ENCODE measurements around the gene ACIN1.
A peak's percentile ranks its signal among the peaks of the same experiment; 100 is the strongest.
"Not testable (repeated sequence)": the region's sequence is repeated elsewhere in the genome, so short reads cannot be mapped to it uniquely, and the experiment has no call there.

ACIN1 gene

DNA sequence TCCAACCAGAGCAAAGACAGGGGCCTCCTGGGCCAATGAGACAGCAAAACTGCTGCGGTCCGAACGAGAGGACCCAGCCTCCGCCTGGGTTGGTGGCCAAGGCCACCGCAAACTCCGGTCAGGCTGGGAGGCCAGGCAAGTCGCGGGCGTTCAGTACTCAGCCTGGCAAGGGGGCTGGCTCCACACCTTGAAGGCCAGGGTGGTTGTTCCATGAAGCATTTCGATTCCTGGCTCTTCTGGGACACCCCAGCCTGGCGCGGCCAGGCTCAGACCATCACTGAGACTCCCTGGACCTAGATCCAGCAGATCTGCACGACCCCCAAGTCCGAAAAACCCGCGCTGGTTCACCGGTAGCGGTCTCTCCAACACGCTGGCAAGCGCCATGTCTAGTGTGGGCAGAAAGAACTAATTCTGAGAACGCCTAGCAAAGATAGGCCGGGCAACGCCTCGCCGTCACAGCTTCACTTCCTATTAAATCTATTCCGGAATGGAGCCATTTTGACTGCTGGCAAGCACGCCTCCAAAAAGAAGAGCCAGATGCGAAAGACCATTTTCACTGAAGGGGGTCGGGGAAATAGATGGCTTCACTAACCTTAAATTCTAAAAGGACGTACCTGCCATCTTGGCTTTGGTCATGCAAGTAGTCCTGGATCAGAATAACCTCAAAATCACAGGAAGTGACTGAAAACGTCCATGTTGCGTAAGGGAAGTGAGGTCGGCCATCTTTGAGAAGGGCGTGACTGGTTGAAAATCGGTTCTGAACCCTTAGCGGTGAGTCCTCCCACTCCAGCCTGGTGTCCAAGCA, 60.2 kb downstream of the ACIN1 start, which contains the start of gene PSMB5:
Gene PSMB5, minus strand, starts transcription at position 403 of the 805 bp plus-strand sequence. Its CDS starts 19 bp downstream, at position 384.
- no peak for DNase-seq

DNA sequence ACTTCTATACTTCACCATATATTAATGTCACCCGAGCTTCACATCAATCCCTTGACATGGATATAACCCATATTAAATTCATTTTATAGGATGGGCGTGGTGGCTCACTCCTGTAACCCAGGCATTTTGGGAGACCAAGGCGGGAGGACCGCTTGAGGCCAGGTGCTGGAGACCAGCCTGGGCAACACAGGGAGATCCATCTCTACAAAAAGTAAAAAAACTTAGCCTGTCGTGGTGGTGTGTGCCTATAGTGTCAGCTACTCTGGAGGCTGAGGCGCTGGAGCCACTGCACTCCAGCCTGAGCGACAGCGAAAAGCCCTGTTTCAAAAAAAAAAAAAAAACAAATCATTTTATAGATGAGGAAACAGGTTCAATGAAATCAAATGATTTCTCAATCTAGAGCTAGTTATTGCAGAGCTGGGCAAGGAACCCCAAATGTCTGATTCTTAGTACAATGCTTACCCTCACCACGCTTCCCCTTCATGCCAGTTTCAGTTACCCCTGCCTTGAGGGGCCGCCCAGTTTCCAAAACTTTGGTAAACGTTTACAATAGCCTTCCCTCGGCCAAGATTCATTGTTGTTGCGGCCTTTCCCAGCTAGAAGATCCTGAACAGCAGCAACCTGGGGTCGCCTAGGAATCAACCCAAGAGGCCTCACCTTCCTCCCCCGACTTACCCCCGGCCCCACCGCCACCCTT, 61.0 kb downstream of the ACIN1 start:
- no peak for DNase-seq

GRCh38 chr14:23033251-23033727, 61.6 kb downstream of the ACIN1 start:
- no peak for DNase-seq

DNA sequence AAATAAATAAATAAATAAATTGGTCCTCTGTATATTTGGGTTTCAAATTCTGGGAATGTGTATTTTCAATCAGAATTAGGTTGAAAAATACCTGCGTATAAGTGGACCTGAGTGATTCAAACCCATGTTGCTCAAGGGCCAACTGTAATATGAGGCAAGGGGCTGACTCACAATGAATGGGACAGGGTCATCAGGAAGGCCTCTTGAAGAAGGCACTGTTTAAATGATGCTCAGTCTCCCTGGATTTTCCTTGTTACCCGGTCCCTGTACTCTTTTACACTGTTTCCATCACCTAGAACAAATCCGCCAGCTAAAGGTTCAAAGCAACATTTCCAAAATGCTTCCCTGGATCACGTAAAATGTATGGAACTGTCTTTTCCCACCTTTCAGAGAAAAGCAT, 64.0 kb downstream of the ACIN1 start:
- DNase-seq: no peak

GRCh38 chr14:23028799-23029198, 66.1 kb downstream of the ACIN1 start:
- no peak for DNase-seq

GRCh38 chr14:23025151-23025814, 69.7 kb downstream of the ACIN1 start:
- no peak for DNase-seq

DNA sequence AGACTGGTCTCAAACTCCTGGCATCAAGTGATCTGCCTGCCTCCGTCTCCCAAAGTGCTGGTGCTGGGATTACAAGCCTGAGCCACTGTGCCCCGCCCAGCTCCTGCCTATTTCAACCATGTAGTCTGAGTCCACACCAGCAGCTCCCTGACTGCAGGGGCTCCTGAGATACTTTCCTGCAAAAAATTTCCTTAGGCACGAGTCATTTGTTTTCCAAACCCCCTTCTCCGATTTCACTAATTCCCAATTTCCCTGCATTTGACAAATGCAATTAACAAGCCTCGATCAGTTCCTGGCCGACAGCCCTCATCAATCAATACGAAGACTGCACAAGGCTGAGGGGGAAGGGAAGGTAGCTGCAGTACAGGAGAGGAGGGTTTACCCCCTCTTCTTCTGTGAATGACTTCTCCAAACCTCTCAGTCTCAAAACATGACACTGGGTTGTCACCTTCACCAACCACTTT, 70.3 kb downstream of the ACIN1 start:
- DNase-seq: no peak

- no peak for DNase-seq
Observed at GRCh38 chr14:23023795-23024152, 71.2 kb downstream of the ACIN1 start.

GRCh38 chr14:23023022-23023794, 71.7 kb downstream of the ACIN1 start:
- no peak for DNase-seq

DNA sequence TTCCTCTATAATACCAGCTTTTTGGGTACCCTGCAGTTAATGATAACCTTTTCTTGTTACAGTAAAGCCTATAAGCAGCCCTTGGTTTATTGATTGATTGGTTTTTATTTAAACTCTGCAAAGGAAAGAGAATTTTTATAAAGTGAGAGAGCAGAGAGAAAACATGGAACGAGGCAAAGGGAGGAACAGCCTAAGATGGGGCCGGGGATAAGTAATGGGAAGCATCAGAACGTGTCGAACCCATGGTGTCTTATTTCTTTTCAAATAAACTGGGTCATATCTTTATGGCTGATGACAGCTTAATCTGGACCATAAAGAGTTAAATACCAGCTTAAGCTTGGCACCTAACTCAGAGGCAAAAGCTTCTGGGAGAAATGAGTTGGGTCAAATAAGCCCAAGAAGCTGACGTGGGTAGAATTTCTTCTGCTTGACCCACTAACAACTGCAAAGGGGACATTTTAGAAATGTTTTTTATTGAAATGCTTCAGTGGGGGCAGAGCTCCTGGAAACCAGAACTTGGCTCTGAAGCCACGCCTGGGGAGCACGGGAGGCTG, 73.0 kb downstream of the ACIN1 start:
- DNase-seq: no peak

DNA sequence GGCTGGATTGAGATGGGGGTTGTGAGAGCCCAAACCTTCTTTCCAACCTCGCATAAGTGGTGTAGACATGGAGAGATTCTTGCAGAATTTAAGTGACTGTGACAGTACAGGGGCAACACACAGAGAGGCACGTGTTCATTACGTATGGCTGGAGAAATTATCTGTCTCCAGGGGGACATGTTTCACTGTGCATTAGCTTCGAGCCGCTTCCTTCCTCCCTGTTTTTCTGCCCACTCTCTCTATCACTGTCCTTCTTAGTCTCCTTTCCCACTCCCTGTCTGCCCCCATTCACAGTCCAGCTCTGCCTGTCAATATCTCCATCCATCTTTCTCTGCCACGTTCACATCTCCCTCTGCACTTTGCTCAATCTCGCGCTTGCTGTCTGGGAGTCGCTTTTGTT, 73.5 kb downstream of the ACIN1 start:
- DNase-seq: no peak

- DNase-seq: no peak
Observed at GRCh38 chr14:23020143-23021128, 74.5 kb downstream of the ACIN1 start.

DNA sequence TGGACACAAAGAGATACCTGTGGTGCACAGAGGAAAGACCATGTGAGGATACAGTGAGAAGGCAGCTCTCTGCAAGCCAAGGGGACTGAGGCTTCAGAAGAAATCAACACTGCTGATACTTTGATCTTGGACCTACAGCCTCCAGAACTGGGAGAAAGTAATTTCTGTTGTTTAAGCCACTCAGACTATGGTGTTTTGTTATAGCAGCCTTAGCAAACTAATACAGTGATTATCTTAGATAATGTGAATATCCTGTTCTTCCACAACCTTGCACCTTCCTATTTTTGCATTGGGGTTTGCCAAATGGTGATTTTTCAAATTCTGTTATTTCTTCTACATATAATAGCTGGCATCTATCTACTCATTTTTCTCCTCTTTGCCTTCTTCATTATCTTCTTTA, 76.8 kb downstream of the ACIN1 start:
- DNase-seq: no peak

GRCh38 chr14:23017091-23017490, 77.8 kb downstream of the ACIN1 start:
- DNase-seq: no peak

DNA sequence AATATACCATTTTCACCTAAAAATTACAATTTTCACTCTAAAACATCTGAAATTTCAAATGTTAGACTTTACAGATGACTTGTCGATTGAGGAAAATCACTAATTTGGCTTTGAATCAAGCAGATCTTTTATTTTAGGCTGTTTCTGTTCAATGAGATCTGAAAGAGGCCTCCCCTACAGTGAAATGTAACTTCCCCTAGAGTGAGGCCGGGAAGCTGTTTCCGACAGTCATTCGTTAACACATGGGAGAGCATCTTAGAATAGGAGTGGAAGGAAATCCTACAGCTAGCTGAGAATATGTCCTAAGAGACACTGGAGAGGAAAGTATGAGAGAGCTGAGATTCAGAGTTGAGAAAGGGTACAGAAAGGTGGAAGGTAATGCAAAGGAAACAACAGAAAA, 79.3 kb downstream of the ACIN1 start:
- no peak for DNase-seq

- DNase-seq: not testable (repeated sequence)
Observed at GRCh38 chr14:23013749-23014054, 81.2 kb downstream of the ACIN1 start.

DNA sequence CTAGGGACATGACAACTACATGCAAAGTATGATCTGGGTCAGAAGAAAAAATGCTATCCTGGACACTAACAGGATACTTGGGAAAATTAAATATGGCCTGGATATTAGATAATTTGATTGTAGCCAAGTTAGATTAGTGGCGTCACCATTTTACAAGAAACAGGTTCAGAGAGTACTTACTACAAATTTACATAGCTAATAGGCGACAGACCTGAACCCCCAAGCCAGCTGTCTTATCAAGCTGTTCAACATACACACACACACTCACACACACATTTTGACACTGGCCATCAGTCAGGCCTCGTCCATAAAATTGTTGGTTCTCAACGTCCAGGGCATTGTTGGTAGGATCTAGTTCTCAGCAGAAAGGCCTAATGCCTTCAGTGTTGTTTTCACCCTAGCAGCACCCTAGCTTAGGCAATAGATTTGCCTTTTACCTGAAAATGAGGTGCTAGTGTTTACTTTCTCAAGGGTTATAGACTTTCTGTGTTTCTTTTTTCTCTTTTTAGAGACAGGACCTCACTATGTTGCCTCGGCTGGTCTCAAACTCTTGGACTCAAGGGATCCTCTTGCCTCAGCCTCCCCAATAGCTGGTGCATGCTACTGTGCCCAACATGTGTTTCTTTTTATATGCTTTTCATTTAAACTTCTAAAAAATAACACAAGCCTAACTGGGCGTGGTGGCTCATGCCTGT, 81.7 kb downstream of the ACIN1 start:
- no peak for DNase-seq

GRCh38 chr14:23009939-23010726, 84.8 kb downstream of the ACIN1 start, which contains the start of gene C14orf93:
Gene C14orf93 (minus strand): TSS chr14:23010143. CDS start chr14:22999023, 11,120 bp downstream.
- DNase-seq: peak; percentile 79

DNA sequence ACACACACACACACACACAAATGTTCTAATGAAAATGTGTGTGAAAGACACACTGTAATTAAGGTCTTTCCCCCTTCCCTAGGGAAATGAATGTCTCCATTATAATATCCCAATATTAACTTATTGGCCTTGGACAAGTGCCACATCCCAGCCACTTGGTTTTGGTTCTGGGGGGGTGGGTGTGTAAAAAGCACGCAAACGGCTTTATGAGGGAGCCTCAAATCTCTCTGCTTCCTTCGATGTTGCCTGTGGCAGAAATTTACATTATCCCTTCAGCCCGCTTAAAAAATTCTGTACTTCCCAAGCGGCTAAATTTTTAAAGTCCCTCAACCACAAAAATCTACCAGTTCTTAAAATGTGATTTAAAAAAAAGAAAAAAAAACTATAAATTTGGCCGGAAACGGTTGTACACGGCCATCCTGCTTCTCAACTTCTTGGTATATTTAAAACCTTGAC, 85.4 kb downstream of the ACIN1 start:
- DNase-seq: peak; percentile 59

- peak; percentile 85 for DNase-seq
Observed at GRCh38 chr14:23008831-23009230, 86.1 kb downstream of the ACIN1 start.

Measured in NCI-H1105 treated with DMSO at 0.1 percent for 48 hours (cell line).